ENCODE measurements around the gene CACNB4. TPM values are rescaled to one million over a fixed set of nuclear protein-coding genes. Genes with fewer than 3 reads are reported as not detected.

CACNB4 gene
- total RNA-seq, 2 donors from 2014 or later: 5.6 to 13.8 TPM

DNA sequence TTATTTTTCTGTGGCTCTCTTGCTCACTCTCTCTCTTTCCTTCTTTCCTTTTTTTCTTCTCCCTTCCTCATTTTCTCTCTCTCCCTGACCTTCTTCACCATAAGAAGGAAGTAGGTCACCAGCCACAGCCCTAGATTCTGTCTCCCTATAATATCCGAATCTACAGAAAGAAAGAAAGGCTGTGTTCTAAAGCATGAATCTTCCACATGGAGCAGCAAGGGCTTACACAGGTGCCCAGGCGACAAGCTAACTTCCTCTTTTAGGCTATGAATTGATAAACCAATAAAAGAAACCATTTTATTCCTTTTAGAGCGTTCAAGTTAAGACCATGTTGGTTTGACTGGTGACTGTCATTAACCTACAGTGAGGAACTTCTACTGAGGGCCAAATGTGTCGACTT, 49.3 kb downstream of the CACNB4 start:
- no peaks in the 10 kb centered on the region for H3K36me3 ChIP-seq
- no peak overlapping the region for H3K27ac ChIP-seq
- H3K4me1 ChIP-seq (ENCODE audit: control insufficient read depth in 1 of 2, low read depth in 2 of 2): no peaks in the 10 kb centered on the region
- no peaks in the 10 kb centered on the region for H3K27me3 ChIP-seq (replicated peaks; ENCODE audit: insufficient read depth)
- no peak for DNase-seq (ENCODE audit: low spot score)
- TF ChIP-seq, protein P1, sequence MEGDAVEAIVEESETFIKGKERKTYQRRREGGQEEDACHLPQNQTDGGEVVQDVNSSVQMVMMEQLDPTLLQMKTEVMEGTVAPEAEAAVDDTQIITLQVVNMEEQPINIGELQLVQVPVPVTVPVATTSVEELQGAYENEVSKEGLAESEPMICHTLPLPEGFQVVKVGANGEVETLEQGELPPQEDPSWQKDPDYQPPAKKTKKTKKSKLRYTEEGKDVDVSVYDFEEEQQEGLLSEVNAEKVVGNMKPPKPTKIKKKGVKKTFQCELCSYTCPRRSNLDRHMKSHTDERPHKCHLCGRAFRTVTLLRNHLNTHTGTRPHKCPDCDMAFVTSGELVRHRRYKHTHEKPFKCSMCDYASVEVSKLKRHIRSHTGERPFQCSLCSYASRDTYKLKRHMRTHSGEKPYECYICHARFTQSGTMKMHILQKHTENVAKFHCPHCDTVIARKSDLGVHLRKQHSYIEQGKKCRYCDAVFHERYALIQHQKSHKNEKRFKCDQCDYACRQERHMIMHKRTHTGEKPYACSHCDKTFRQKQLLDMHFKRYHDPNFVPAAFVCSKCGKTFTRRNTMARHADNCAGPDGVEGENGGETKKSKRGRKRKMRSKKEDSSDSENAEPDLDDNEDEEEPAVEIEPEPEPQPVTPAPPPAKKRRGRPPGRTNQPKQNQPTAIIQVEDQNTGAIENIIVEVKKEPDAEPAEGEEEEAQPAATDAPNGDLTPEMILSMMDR (IDR thresholded peaks at IDR 0.05): no peak
- no peak overlapping the region for H3K4me3 ChIP-seq
- no peaks in the 10 kb centered on the region for H3K9me3 ChIP-seq
- ATAC-seq (ENCODE audit: insufficient number of reproducible peaks, low FRiP score, low read depth): no peak

DNA sequence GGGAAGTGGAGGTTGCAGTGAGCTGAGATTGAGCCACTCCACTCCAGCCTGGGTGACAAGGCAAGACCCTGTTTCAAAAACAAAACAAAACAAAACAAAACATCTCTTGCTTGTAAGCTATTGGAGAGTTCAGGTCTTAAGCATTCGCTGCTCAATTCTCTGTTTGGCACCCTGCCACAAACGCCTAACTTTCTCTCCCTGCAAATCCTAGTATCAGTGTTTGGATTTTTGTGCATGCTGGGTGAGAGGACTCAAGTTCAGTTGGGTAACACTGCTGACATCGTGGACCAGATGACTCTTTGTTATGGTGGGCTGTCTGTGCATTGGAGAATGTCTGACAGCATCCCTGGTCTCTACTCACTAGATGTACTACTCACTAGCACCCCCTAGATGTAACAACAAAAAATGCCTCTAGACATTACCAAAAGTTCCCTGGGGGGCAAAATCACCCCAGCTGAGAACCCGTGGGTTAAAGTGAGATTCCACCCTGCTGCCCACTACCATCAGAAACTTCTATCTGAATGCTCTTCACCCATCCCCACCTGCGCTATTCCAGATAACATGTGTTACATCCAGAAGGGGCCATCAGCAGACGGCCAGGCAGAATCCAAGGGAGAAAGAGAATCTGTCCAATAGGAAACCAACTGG, 50.9 kb downstream of the CACNB4 start:
- no peaks in the 10 kb centered on the region for H3K4me1 ChIP-seq (ENCODE audit: control insufficient read depth in 1 of 2, low read depth in 2 of 2)
- H3K27ac ChIP-seq: no peak overlapping the region
- no peak for ATAC-seq (ENCODE audit: insufficient number of reproducible peaks, low FRiP score, low read depth)
- no peak overlapping the region for H3K4me3 ChIP-seq
- TF ChIP-seq, protein P1 (IDR thresholded peaks at IDR 0.05): peak; percentile 12
- no peaks in the 10 kb centered on the region for H3K36me3 ChIP-seq
- no peak for DNase-seq (ENCODE audit: low spot score)
- H3K27me3 ChIP-seq (replicated peaks; ENCODE audit: insufficient read depth): no peaks in the 10 kb centered on the region
- no peaks in the 10 kb centered on the region for H3K9me3 ChIP-seq

DNA sequence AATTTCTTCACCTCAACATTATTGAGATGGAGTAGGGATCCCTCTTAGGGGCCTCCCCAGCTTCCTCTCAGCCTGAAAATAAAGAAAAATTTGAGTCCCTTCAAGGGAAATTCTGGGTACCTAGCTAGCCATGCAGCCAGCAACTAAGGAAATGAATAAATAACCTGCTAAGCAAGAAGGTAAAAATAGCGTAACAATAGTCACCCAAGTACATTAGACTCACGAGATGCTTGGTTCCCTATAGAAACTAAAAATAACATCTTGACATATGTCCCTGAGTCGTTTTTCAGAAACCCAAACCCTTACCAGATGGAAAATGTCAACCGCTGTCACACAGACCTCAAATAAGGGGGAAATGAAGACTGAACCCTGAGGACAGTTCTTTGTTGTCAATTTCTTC, 51.9 kb downstream of the CACNB4 start:
- no peak overlapping the region for H3K27ac ChIP-seq

DNA sequence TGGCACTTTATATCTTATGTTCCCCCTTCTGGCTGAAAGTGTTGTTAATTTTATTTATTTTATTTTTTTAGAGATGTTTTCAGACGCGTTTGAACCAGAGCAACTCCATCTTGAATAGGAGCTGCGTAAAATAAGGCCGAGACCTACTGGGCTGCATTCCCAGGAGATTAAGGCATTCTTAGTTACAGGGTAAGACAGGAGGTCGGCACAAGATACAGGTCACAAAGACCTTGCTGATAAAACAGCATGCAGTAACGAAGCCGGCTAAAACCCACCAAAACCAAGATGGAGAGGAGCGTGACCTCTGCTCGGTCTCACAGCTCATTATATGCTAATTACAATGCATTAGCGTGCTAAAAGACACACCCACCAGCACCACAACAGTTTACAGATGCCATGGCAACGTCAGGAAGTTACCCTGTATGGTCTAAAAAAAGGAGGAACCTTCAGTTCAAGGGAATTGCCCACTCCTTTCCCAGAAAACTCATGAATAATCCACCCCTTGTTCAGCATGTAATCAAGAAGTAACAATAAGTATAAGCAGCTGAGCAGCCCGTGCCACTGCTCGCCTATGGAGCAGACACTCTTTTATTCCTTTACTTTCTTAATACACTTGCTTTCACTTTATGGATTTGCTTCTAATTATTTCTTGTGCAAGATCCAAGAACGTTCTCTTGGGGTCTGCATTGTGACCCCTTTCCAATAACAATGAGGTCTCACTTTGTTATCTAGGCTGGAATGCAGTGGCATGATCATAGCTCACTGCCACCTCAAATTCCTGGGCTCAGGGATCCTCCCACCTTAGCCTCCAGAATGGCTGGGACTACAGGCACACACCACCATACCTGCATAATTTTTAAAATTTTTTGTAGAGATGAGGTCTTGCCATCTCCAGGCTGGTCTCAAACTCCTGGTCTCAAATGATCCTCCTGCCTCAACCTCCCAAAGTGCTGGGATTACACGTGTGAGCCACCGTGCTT, 55.9 kb downstream of the CACNB4 start:
- no peaks in the 10 kb centered on the region for H3K27me3 ChIP-seq (replicated peaks; ENCODE audit: insufficient read depth)
- TF ChIP-seq, protein P1 (IDR thresholded peaks at IDR 0.05): no peak
- H3K36me3 ChIP-seq: no peaks in the 10 kb centered on the region
- H3K4me3 ChIP-seq: no peak overlapping the region
- H3K27ac ChIP-seq: no peak overlapping the region
- no peaks in the 10 kb centered on the region for H3K9me3 ChIP-seq
- no peak for ATAC-seq (ENCODE audit: insufficient number of reproducible peaks, low FRiP score, low read depth)
- no peaks in the 10 kb centered on the region for H3K4me1 ChIP-seq (ENCODE audit: control insufficient read depth in 1 of 2, low read depth in 2 of 2)
- no peak for DNase-seq (ENCODE audit: low spot score)

More for the DNA sequence above, 51.9 kb downstream of the CACNB4 start:
- Histone ChIP-seq H3K4me3 (no peak overlapping the region), H3K36me3 (no peaks in the 10 kb centered on the region), H3K4me1 (ENCODE audit: control insufficient read depth in 1 of 2, low read depth in 2 of 2) (no peaks in the 10 kb centered on the region), H3K27me3 (replicated peaks; ENCODE audit: insufficient read depth) (no peaks in the 10 kb centered on the region), H3K9me3 (no peaks in the 10 kb centered on the region)
- DNase-seq (ENCODE audit: low spot score) (no peak), ATAC-seq (ENCODE audit: insufficient number of reproducible peaks, low FRiP score, low read depth) (no peak)
- TF ChIP-seq, protein P1 (IDR thresholded peaks at IDR 0.05): no peak

DNA sequence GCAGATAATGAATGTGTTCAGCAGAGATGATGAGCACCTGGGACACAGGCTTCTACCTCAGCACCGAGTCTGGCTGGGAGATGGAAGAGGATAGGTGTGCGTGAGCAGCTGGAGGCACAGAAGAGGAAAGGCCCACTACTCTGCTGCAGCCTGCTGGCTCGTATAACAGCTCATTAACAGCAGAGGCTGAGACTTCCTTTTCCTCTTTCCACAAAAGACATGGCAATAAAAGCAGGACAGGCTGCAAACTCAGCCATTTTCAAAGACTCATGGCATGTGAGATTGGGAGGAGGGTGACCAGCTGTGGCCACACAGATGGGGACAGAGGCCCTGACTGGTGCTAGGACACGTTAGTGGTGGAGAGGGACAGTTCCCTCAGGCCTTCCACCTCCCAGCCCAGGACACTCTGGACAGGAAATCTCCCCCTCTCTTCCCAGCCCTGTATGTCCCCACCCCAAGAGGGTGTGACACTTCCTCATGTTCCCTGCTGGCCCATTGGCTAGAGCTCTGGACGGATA, 60.3 kb downstream of the CACNB4 start:
- Histone ChIP-seq H3K4me3 (no peak overlapping the region), H3K4me1 (ENCODE audit: control insufficient read depth in 1 of 2, low read depth in 2 of 2) (no peaks in the 10 kb centered on the region), H3K27ac (no peak overlapping the region), H3K27me3 (replicated peaks; ENCODE audit: insufficient read depth) (no peaks in the 10 kb centered on the region), H3K9me3 (no peaks in the 10 kb centered on the region), H3K36me3 (no peaks in the 10 kb centered on the region)
- no peak for DNase-seq (ENCODE audit: low spot score)
- TF ChIP-seq, protein P1 (IDR thresholded peaks at IDR 0.05): no peak
- no peak for ATAC-seq (ENCODE audit: insufficient number of reproducible peaks, low FRiP score, low read depth)
